GM12878 (cell line): ENCODE data around the gene PITPNM3. TPM values are rescaled to one million over a fixed set of nuclear protein-coding genes. Genes with fewer than 3 reads are reported as not detected.

Experiments
- ATAC-seq: fragments of 200-7000 bp; cut with Tn5 transposase; 3 replicates; pipeline ENCODE4 v1.9.1; 2020; ENCODE audit warnings: mild to moderate bottlenecking, moderate library complexity
- BruUV-seq: library from RNA; stranded (reverse); fragments of 400-500 nt; replicated peaks from 2 replicates; lab custom pipeline; 2021; lab: Mats Ljungman, UMichigan
- CTCF ChIA-PET: fragments of 300-600 bp; sonication (Branson Sonifier 250); formaldehyde crosslinking; extraction: SDS; loops from one replicate; lab custom pipeline; 2021; ENCODE audit warnings: inconsistent platforms; lab: Yijun Ruan, JAX
- POLR2A ChIA-PET: fragments of 350-600 bp; formaldehyde crosslinking; extraction: SDS; loops from one replicate; lab custom pipeline; 2021; ENCODE audit warnings: inconsistent platforms; lab: Charles Lee
- RAD21 ChIA-PET: fragments of 300-600 bp; sonication (Branson Sonifier 250); formaldehyde crosslinking; loops from one replicate; lab custom pipeline; 2023; ENCODE audit warnings: antibody characterized with exemption; ENCODE audit not compliant: unreplicated experiment; lab: Charles Lee
- SMC1A ChIA-PET: fragments of 300-600 bp; sonication (Branson Sonifier 250); formaldehyde crosslinking; loops from one replicate; lab custom pipeline; 2023; ENCODE audit not compliant: unreplicated experiment, uncharacterized antibody; lab: Charles Lee
- DNase-seq: peaks from one replicate; pipeline ENCODE4 v3.0.0-alpha.2; 2011; ENCODE audit warnings: low read depth, low spot score
- FAIRE-seq: peaks from 3 replicates; lab custom pipeline; 2011; peaks lifted over from hg19 to GRCh38; lab: Jason Lieb, UNC
- H2AFZ ChIP-seq: 2 replicates; pipeline ENCODE4 v1.6.0; 2011; ENCODE audit warnings: low read depth, low read length, control low read depth; ENCODE audit not compliant: control insufficient read depth
- H3K27ac ChIP-seq: 2 replicates; pipeline ENCODE4 v1.5.1; 2011; ENCODE audit warnings: control low read depth; ENCODE audit not compliant: control insufficient read depth, insufficient read depth
- H3K27me3 ChIP-seq, 2 experiments: replicated peaks in 1 of 2; 2 replicates each; pipeline versions ENCODE4 v1.6.0 to v1.6.1; 2011; ENCODE audit warnings: low read length in 1 of 2; ENCODE audit not compliant: control insufficient read depth in 2 of 2, insufficient read depth in 2 of 2
- H3K36me3 ChIP-seq, 2 experiments: 2 replicates each; pipeline ENCODE4 v1.5.1; 2011; ENCODE audit warnings: low read length in 1 of 2; ENCODE audit not compliant: control insufficient read depth in 2 of 2, insufficient read depth in 2 of 2
- H3K4me1 ChIP-seq: 2 replicates; pipeline ENCODE4 v1.6.1; 2011; ENCODE audit warnings: mild to moderate bottlenecking, low read length, moderate library complexity, mixed read lengths; ENCODE audit not compliant: control insufficient read depth, insufficient read depth
- H3K4me2 ChIP-seq: 2 replicates; pipeline ENCODE4 v1.6.0; 2011; ENCODE audit warnings: control low read depth; ENCODE audit not compliant: control insufficient read depth, insufficient read depth
- H3K4me3 ChIP-seq: fragments of 200-600 bp; sonication (generic); 2 replicates; pipeline ENCODE4 v1.5.1; 2016
- H3K79me2 ChIP-seq: 2 replicates; pipeline ENCODE4 v1.6.0; 2011; ENCODE audit warnings: low read length; ENCODE audit not compliant: control insufficient read depth, insufficient read depth
- H3K9ac ChIP-seq: 2 replicates; pipeline ENCODE4 v1.8.0; 2011; ENCODE audit warnings: low read length, control low read depth, mixed read lengths; ENCODE audit not compliant: control insufficient read depth, insufficient read depth
- H3K9me3 ChIP-seq: replicated peaks from 3 replicates; pipeline ENCODE4 v1.5.1; 2011; ENCODE audit warnings: mild to moderate bottlenecking, low read length; ENCODE audit not compliant: control insufficient read depth, insufficient read depth
- H4K20me1 ChIP-seq: 2 replicates; pipeline ENCODE4 v1.6.0; 2011; ENCODE audit not compliant: control insufficient read depth, insufficient read depth
- BACH1 ChIP-seq: fragments of 450-650 bp; IDR thresholded peaks from 2 replicates; pipeline ENCODE4 v1.6.1; 2017; ENCODE audit warnings: mild to moderate bottlenecking, borderline replicate concordance
- GABPA ChIP-seq: IDR thresholded peaks from 2 replicates; pipeline ENCODE4 v1.6.1; 2014; ENCODE audit warnings: antibody characterized with exemption, low read depth, mild to moderate bottlenecking, inconsistent platforms
- IKZF2 ChIP-seq, 2 experiments: fragments of 450-650 bp; IDR thresholded peaks; 2 replicates each; pipeline ENCODE4 v1.6.1; 2017; ENCODE audit warnings: mild to moderate bottlenecking in 2 of 2, moderate library complexity in 2 of 2
- JUND ChIP-seq: IDR thresholded peaks from 2 replicates; pipeline ENCODE4 v1.6.1; 2012; ENCODE audit warnings: low read depth, mild to moderate bottlenecking, low read length, improper control_type of control experiment, moderate library complexity
- KAT2A ChIP-seq: conservative IDR thresholded peaks from 2 replicates; pipeline ENCODE4 v1.6.1; 2011; ENCODE audit warnings: low read depth, low read length; ENCODE audit not compliant: control insufficient read depth
- LARP7 ChIP-seq: fragments of 450-650 bp; IDR thresholded peaks from 2 replicates; pipeline ENCODE4 v1.6.1; 2017; ENCODE audit warnings: mild to moderate bottlenecking
- NRF1 ChIP-seq: conservative IDR thresholded peaks from 2 replicates; pipeline ENCODE4 v1.6.1; 2011; ENCODE audit warnings: mild to moderate bottlenecking, low read depth, low read length, improper control_type of control experiment
- PAX8 ChIP-seq: fragments of 450-650 bp; IDR thresholded peaks from 2 replicates; pipeline ENCODE4 v1.6.1; 2017; ENCODE audit warnings: mild to moderate bottlenecking, moderate library complexity
- RAD21 ChIP-seq: IDR thresholded peaks from 2 replicates; pipeline ENCODE4 v1.6.1; 2011; ENCODE audit warnings: mild to moderate bottlenecking, low read depth, low read length, moderate library complexity; ENCODE audit not compliant: insufficient read depth
- TCF7 ChIP-seq: IDR thresholded peaks from 2 replicates; pipeline ENCODE4 v1.6.1; 2014; ENCODE audit warnings: antibody characterized with exemption, borderline replicate concordance
- YY1 ChIP-seq: IDR thresholded peaks from 2 replicates; pipeline ENCODE4 v1.6.1; 2011; ENCODE audit warnings: low read depth, mild to moderate bottlenecking, low read length
- ZNF384 ChIP-seq: IDR thresholded peaks from 2 replicates; pipeline ENCODE4 v1.6.1; 2012; ENCODE audit warnings: low read depth, mild to moderate bottlenecking, low read length, improper control_type of control experiment, borderline replicate concordance
- WGBS: methylation state at CpG from one replicate; pipeline ENCODE4 v1.1.6; 2016; ENCODE audit warnings: low lambda C conversion rate; ENCODE audit not compliant: insufficient replicate concordance, insufficient coverage; ENCODE audit errors: missing lambda C conversion rate; 5-methylcytosine and 5-hydroxymethylcytosine counted together
- in situ Hi-C: fragments of 300-500 bp; cut with MboI; formaldehyde crosslinking; loops from 9 replicates; pipeline ENCODE4 v1.14.3; 2018; ENCODE audit warnings: mixed read lengths
- intact Hi-C: fragments of 100-400 bp; cut with micrococcal nuclease; formaldehyde crosslinking; loops from one replicate; pipeline ENCODE4 v1.14.2; 2022; ENCODE audit not compliant: unreplicated experiment
- polyA plus RNA-seq, 11 experiments: library from polyadenylated mRNA; depleted of rRNA in 4 of 11; unstranded in 6 of 11; stranded (reverse) in 5 of 11; fragments of >200 nt; fragmentation: Nextera tagmentation in 4 of 11; fragmentation: Illumina TruSeq in 1 of 11; extraction: Ambion mirVana in 4 of 11; extraction: Trizol in 1 of 11; gene quantifications; 1 replicate in 1 of 11; 2 replicates in 10 of 11; pipeline versions ENCODE4 v1.2.1 to v1.2.3, GENCODE V29; 2011 to 2016; ENCODE audit warnings: inconsistent platforms in 2 of 11, missing spikeins in 2 of 11, low read depth in 1 of 11
- total RNA-seq, 4 experiments: library from RNA; depleted of rRNA in 3 of 4; stranded (reverse); fragments of >200 nt in 3 of 4; fragmentation: Illumina TruSeq in 1 of 4; extraction: Trizol in 1 of 4; gene quantifications; 2 replicates each; pipeline versions ENCODE4 v1.2.1 to v1.2.3, GENCODE V29; 2013 to 2021
- TF ChIP-seq, protein P1 (sequence below): IDR thresholded peaks from 2 replicates; pipeline ENCODE4 v1.6.1; 2012; ENCODE audit warnings: low read depth, low read length, improper control_type of control experiment
- TF ChIP-seq, protein P2 (sequence below): fragments of 450-650 bp; IDR thresholded peaks from 2 replicates; pipeline ENCODE4 v1.6.1; 2017; ENCODE audit warnings: antibody characterized with exemption, mild to moderate bottlenecking, moderate library complexity

Gene PITPNM3
- total and polyA plus RNA-seq, 10 of the 15 experiments (the other 5 are each of a cell fraction or from before 2014, with no cell fraction given): 0.02 to 0.49 (median 0.19) TPM; not detected in 1

DNA sequence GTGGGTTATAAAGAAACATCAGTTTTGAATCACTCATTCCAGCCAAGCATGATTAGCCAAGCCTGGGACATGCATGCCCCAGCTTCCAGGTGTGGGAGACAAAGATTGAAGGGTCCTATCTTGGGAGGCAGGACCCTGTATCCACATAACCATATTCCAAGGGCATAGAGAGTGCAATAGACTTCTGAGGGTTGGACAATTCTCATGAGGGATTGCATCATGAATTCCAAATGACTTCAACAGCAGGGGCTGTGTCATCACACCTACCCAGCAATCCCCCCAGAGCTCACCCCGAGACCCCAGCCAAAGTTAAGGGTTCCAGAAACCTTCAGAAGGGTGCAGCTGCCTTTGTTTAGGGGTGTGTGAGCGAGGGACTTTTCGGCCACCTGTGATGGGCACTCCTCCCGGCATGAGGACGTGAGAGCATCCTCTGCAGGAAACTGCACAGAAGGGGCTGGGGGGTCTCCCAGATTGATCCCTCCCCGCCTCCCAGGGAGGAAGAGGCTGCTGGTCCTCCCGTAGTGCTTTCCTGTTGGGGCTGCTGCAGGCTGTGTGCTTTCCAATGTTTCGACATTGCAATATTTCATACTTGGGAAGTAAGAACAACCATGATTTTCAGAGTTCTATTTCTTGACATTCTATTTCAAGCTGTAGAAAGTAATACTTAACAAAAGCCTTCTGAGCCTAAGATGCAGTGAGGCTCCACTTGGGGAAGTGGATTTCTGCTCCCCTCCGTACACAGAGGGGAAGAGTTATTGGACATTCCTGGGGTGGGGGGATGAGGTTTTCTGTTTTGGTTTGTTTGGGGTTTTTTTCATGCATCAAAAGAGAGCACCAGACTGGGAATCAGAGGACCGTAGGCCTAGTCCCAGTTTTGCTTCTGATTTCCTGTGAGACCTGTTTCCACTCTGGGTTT, 13.3 kb upstream of the PITPNM3 start:
- POLR2A ChIA-PET: no interaction called here
- Histone ChIP-seq H3K36me3 (no peaks in the 10 kb centered on the region), H3K4me2 (no peak overlapping the region), H3K27me3 (no peaks in the 10 kb centered on the region), H3K9ac (no peak overlapping the region), H3K4me3 (no peak overlapping the region), H3K27ac (no peak overlapping the region), H3K79me2 (no peaks in the 10 kb centered on the region), H3K4me1 (peaks cover under 1% of the 10 kb centered on the region; the same call in 1 of the 2 replicates), H3K9me3 (no peaks in the 10 kb centered on the region), H4K20me1 (no peaks in the 10 kb centered on the region), H2AFZ (no peak overlapping the region)
- RAD21 ChIA-PET: no interaction called here
- intact Hi-C loops (no loop called here), in situ Hi-C loops (no loop called here)
- no peak for ATAC-seq
- BruUV-seq: no TSS peak
- FAIRE-seq: no peak
- 54% methylated on average over 10 of the region's 10 CpGs for WGBS
- TF ChIP-seq KAT2A: no peak
- no peak for TF ChIP-seq ZNF384
- no peak for TF ChIP-seq YY1
- TF ChIP-seq TCF7: no peak
- no peak for TF ChIP-seq RAD21
- TF ChIP-seq, protein P1, sequence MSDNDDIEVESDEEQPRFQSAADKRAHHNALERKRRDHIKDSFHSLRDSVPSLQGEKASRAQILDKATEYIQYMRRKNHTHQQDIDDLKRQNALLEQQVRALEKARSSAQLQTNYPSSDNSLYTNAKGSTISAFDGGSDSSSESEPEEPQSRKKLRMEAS: no peak
- no peak for TF ChIP-seq LARP7
- TF ChIP-seq IKZF2 (IDR thresholded peaks at IDR 0.05): no peak
- TF ChIP-seq PAX8: no peak
- TF ChIP-seq BACH1: no peak
- TF ChIP-seq, protein P2, sequence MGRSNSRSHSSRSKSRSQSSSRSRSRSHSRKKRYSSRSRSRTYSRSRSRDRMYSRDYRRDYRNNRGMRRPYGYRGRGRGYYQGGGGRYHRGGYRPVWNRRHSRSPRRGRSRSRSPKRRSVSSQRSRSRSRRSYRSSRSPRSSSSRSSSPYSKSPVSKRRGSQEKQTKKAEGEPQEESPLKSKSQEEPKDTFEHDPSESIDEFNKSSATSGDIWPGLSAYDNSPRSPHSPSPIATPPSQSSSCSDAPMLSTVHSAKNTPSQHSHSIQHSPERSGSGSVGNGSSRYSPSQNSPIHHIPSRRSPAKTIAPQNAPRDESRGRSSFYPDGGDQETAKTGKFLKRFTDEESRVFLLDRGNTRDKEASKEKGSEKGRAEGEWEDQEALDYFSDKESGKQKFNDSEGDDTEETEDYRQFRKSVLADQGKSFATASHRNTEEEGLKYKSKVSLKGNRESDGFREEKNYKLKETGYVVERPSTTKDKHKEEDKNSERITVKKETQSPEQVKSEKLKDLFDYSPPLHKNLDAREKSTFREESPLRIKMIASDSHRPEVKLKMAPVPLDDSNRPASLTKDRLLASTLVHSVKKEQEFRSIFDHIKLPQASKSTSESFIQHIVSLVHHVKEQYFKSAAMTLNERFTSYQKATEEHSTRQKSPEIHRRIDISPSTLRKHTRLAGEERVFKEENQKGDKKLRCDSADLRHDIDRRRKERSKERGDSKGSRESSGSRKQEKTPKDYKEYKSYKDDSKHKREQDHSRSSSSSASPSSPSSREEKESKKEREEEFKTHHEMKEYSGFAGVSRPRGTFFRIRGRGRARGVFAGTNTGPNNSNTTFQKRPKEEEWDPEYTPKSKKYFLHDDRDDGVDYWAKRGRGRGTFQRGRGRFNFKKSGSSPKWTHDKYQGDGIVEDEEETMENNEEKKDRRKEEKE: no peak
- no peak for TF ChIP-seq JUND
- TF ChIP-seq NRF1: no peak
- no peak for TF ChIP-seq GABPA
- no peak for DNase-seq
- CTCF ChIA-PET: no interaction called here
- SMC1A ChIA-PET: no interaction called here
